HEK293 (cell line): ENCODE results near the gene PGS1.

Experiments used
- CTCF ChIP-seq: fragments of 450-650 bp; formaldehyde crosslinking; IDR thresholded peaks from 2 replicates; pipeline ENCODE4 v1.5.1; 2016; ENCODE audit warnings: missing biosample characterization, missing genetic modification characterization
- GLIS1 ChIP-seq: fragments of 450-650 bp; formaldehyde crosslinking; IDR thresholded peaks from 2 replicates; pipeline ENCODE4 v1.5.1; 2016; ENCODE audit warnings: missing biosample characterization, missing genetic modification characterization
- HOXD13 ChIP-seq: sonication (generic); formaldehyde crosslinking; IDR thresholded peaks from 2 replicates; pipeline ENCODE4 v1.8.0; 2022; ENCODE audit warnings: missing genetic modification reagents, borderline replicate concordance
- KLF16 ChIP-seq: fragments of 450-650 bp; formaldehyde crosslinking; IDR thresholded peaks from 2 replicates; pipeline ENCODE4 v1.5.1; 2017; ENCODE audit warnings: missing biosample characterization, missing genetic modification characterization
- KLF17 ChIP-seq: fragments of 450-650 bp; formaldehyde crosslinking; IDR thresholded peaks from 2 replicates; pipeline ENCODE4 v1.5.1; 2016; ENCODE audit warnings: missing biosample characterization, missing genetic modification characterization
- OVOL3 ChIP-seq: fragments of 450-650 bp; formaldehyde crosslinking; IDR thresholded peaks from 2 replicates; pipeline ENCODE4 v1.5.1; 2016; ENCODE audit warnings: missing biosample characterization, missing genetic modification characterization
- PRDM1 ChIP-seq: fragments of 450-650 bp; formaldehyde crosslinking; IDR thresholded peaks from 2 replicates; pipeline ENCODE4; 2016; ENCODE audit warnings: missing biosample characterization, missing genetic modification characterization
- PRDM4 ChIP-seq: fragments of 450-650 bp; formaldehyde crosslinking; IDR thresholded peaks from 2 replicates; pipeline ENCODE4 v1.5.1; 2017; ENCODE audit warnings: missing biosample characterization, missing genetic modification characterization
- RBAK ChIP-seq: fragments of 450-650 bp; formaldehyde crosslinking; IDR thresholded peaks from 2 replicates; pipeline ENCODE4 v1.5.1; 2016; ENCODE audit warnings: missing biosample characterization, missing genetic modification characterization
- REPIN1 ChIP-seq: fragments of 450-650 bp; formaldehyde crosslinking; IDR thresholded peaks from 2 replicates; pipeline ENCODE4 v1.5.1; 2017; ENCODE audit warnings: missing biosample characterization, missing genetic modification characterization, low read depth
- SETDB1 ChIP-seq: IDR thresholded peaks from one replicate; pipeline ENCODE4 v1.6.1; 2017; ENCODE audit warnings: mild to moderate bottlenecking, low read length, moderate library complexity, mixed read lengths; ENCODE audit not compliant: insufficient read length
- YY2 ChIP-seq: fragments of 450-650 bp; formaldehyde crosslinking; IDR thresholded peaks from 2 replicates; pipeline ENCODE4 v1.5.1; 2016; ENCODE audit warnings: missing biosample characterization, missing genetic modification characterization
- ZBTB26 ChIP-seq: fragments of 450-650 bp; formaldehyde crosslinking; optimal IDR thresholded peaks from 2 replicates; pipeline ENCODE3; 2016; ENCODE audit warnings: missing biosample characterization, mild to moderate bottlenecking, missing genetic modification characterization
- ZFP37 ChIP-seq: fragments of 450-650 bp; formaldehyde crosslinking; IDR thresholded peaks from 2 replicates; pipeline ENCODE4 v1.5.1; 2016; ENCODE audit warnings: missing biosample characterization, missing genetic modification characterization
- ZFP41 ChIP-seq: fragments of 450-650 bp; formaldehyde crosslinking; IDR thresholded peaks from 2 replicates; pipeline ENCODE4 v1.5.1; 2016; ENCODE audit warnings: missing biosample characterization, missing genetic modification characterization, borderline replicate concordance
- ZIC2 ChIP-seq: fragments of 450-650 bp; formaldehyde crosslinking; IDR thresholded peaks from 2 replicates; pipeline ENCODE4 v1.5.1; 2016; ENCODE audit warnings: missing biosample characterization, missing genetic modification characterization
- ZNF133 ChIP-seq: fragments of 450-650 bp; formaldehyde crosslinking; IDR thresholded peaks from 2 replicates; pipeline ENCODE4 v1.5.1; 2016; ENCODE audit warnings: missing biosample characterization, missing genetic modification characterization
- ZNF391 ChIP-seq: fragments of 450-650 bp; formaldehyde crosslinking; IDR thresholded peaks from 2 replicates; pipeline ENCODE4 v1.5.1; 2016; ENCODE audit warnings: low read depth, missing biosample characterization, missing genetic modification characterization, borderline replicate concordance
- ZNF518A ChIP-seq: fragments of 450-650 bp; formaldehyde crosslinking; conservative IDR thresholded peaks from 2 replicates; pipeline ENCODE4 v1.5.1; 2016; ENCODE audit warnings: low read depth, missing biosample characterization, missing genetic modification characterization
- ZNF596 ChIP-seq: fragments of 450-650 bp; IDR thresholded peaks from 2 replicates; pipeline ENCODE4 v1.5.0; 2018; ENCODE audit warnings: missing biosample characterization, mild to moderate bottlenecking, missing genetic modification characterization, moderate library complexity
- ZNF623 ChIP-seq: fragments of 450-650 bp; formaldehyde crosslinking; IDR thresholded peaks from 2 replicates; pipeline ENCODE4 v1.5.1; 2016; ENCODE audit warnings: missing biosample characterization, missing genetic modification characterization
- ZNF704 ChIP-seq: fragments of 450-650 bp; formaldehyde crosslinking; IDR thresholded peaks from 2 replicates; pipeline ENCODE4 v1.5.1; 2016; ENCODE audit warnings: missing biosample characterization, missing genetic modification characterization
- ZNF76 ChIP-seq: fragments of 450-650 bp; formaldehyde crosslinking; IDR thresholded peaks from 2 replicates; pipeline ENCODE4; 2016; ENCODE audit warnings: low read depth, missing biosample characterization, missing genetic modification characterization, borderline replicate concordance
- ZNF843 ChIP-seq: fragments of 450-650 bp; formaldehyde crosslinking; IDR thresholded peaks from 2 replicates; pipeline ENCODE4 v1.5.1; 2016; ENCODE audit warnings: missing biosample characterization, missing genetic modification characterization
- ZXDB ChIP-seq: fragments of 450-650 bp; formaldehyde crosslinking; IDR thresholded peaks from 2 replicates; pipeline ENCODE4 v1.5.1; 2016; ENCODE audit warnings: missing biosample characterization, missing genetic modification characterization

The PGS1 gene

GRCh38 chr17:78378225-78379130 lies at the start of gene PGS1 (continued):
- TF ChIP-seq ZNF133 (tag by site-specific recombination): no peak
- TF ChIP-seq ZNF391: peak; percentile 71; the same call in 1 of the 2 replicates
- TF ChIP-seq ZFP41: no peak
- TF ChIP-seq GLIS1 (tag by site-specific recombination): peak; percentile 74
- no peak for TF ChIP-seq SETDB1
- peak; percentile 95 for TF ChIP-seq KLF16 (tag by site-specific recombination)
- 0 out of 2 replicates have a peak, but pooled peaks have one; percentile 61 for TF ChIP-seq ZFP37 (tag by site-specific recombination)
- TF ChIP-seq HOXD13 (CRISPR knock-in tag): no peak
- TF ChIP-seq PRDM1 (tag by site-specific recombination): no peak
- peak; percentile 52; the same call in 1 of the 2 replicates for TF ChIP-seq CTCF (tag by site-specific recombination)
- TF ChIP-seq ZNF623 (tag by site-specific recombination): 0 out of 2 replicates have a peak, but pooled peaks have one; percentile 20
- peak; percentile 72; the same call in 1 of the 2 replicates for TF ChIP-seq ZNF843 (tag by site-specific recombination)
- peak; percentile 47; the same call in 1 of the 2 replicates for TF ChIP-seq ZNF518A (tag by site-specific recombination)
- 0 out of 2 replicates have a peak, but pooled peaks have one; percentile 25 for TF ChIP-seq OVOL3 (tag by site-specific recombination)
- 0 out of 2 replicates have a peak, but pooled peaks have one; percentile 17 for TF ChIP-seq PRDM4
- peak; percentile 83 for TF ChIP-seq KLF17 (tag by site-specific recombination)
- TF ChIP-seq ZIC2: peak; percentile 87
- peak; percentile 96 for TF ChIP-seq YY2
- TF ChIP-seq ZNF704 (tag by site-specific recombination): peak; percentile 81; the same call in 1 of the 2 replicates
- TF ChIP-seq REPIN1 (tag by site-specific recombination): no peak
- no peak for TF ChIP-seq RBAK (tag by site-specific recombination)
- TF ChIP-seq ZNF76 (tag by site-specific recombination): peak; percentile 87
- peak; percentile 96 for TF ChIP-seq ZBTB26 (tag by site-specific recombination)
- TF ChIP-seq ZNF596 (tag by site-specific recombination): 0 out of 2 replicates have a peak, but pooled peaks have one; percentile 23
- TF ChIP-seq ZXDB (tag by site-specific recombination): peak; percentile 95
